Cortex of kidney (tissue), 1 donor: ENCODE data around the gene NR1D2.

Experiments
- DNase-seq: peaks from one replicate; lab custom pipeline; 2025; lab: John Stamatoyannopoulos, UW

NR1D2 gene

DNA sequence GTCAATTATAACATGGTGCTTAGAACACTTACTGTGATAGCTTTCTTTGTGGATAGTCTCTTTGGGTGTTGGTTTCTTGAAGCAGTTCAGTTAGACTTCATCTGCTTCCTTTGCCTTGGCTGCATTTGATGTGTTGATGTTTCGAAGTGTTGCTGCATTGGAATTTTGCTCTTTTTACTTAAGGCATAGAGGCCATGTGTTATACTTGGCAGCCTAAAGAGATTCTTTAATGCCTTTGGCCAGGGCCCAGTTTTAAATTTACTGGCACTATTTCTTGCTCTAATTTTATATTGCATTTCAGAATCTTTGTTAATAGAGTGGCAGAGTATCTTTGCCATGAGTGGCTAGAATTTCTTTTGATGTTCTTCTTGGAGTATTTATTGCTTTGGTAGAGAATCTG is 21.2 kb downstream of the NR1D2 start:
- no peak for DNase-seq

DNA sequence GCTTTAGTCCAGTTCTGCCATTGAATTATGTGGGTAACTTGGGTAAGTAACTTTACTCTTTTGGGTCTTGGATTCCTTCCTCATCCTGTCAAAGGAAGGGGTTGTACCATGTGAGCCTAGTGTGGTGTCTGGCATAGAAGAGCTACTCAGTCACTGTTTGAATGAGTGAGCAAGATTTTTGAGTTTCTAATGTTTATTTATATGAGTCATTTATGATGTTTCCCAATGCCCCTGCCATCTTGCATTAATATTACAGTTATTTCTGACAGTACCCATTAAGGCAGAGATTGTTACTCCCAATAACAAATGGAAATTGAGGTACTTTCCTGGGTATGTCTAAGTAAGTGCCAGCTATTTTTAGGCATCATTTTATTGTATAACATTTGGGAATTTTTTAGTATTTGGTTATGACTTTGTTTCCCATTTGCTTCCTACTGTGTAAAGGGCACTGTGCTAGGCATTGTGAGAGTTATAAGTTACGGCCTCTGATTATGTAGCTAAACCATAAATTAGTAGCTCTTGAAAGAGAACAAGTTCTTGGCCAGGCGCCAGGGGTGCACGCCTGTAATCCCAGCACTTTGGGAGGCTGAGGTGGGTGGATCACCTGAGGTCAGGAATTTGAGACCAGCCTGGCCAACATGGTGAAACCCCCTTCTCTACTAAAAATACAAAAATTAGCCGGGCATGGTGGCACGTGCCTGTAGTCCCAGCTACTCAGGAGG is 23.5 kb downstream of the NR1D2 start:
- DNase-seq: no peak

- no peak for DNase-seq
Observed at GRCh38 chr3:23969393-23969792, 24.3 kb downstream of the NR1D2 start.

DNA sequence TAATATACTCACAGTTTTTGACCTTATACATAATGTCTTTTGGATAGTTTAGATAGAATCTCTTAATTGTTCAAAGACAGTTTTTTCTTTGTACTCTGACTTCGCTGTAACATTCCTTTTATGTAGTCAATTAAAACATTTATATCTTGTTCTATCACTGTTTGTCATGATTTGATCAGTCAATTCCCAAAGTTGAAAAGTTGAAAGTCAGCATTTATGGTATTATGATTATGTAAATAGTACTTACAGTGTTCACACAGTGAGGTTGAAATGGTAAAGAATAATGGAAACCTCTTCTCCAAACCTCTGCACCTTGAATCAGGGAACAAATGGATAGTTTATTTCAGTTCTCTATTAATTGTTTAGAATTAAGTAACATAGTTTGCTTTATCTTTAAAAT is 26.6 kb downstream of the NR1D2 start:
- no peak for DNase-seq

DNA sequence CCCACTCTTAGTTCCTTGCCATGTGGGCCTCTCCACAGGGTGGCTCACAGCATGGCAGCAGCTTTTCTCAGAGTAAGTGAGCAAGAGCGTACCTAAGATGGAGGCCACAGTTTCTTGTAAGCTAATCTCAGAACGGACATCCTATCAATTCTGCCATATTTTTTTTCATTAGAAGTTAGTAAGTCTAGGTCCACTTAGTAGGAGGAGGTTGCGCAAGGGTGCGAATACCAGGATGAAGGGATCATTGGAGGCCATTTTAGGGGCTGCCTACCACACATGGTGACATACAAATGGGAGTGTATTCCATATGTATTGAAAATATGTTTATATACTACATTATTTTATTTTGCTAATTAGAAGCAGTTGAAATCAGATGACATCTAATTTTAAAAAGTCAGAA is 31.5 kb downstream of the NR1D2 start:
- no peak for DNase-seq

- DNase-seq: no peak
Observed at GRCh38 chr3:23979569-23979968, 34.5 kb downstream of the NR1D2 start.

DNA sequence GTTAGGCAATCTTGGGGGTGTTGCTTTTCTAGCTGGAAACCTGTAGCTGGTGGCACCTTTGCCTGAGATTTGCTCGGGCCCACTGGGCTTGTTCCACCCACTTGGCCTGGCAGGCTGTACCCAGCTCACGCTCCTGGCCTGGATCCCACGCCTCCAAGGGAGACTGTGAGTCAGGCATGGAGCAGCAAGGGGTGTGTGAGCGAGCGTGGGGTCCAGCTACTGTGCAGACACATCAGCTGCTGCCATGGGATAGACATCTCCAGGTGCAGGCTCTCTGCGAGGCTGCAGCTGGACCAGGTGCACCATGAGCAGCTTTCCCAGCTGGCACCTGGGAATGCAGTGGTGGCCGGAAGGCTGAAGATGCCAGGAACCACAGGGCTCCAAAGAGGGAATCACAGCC is 36.0 kb downstream of the NR1D2 start:
- no peak for DNase-seq

GRCh38 chr3:23981955-23982354 is 36.9 kb downstream of the NR1D2 start:
- no peak for DNase-seq

GRCh38 chr3:23984934-23985333 is 39.8 kb downstream of the NR1D2 start:
- DNase-seq: no peak

- DNase-seq: no peak
Observed at GRCh38 chr3:23985747-23986544, 40.9 kb downstream of the NR1D2 start.

DNA sequence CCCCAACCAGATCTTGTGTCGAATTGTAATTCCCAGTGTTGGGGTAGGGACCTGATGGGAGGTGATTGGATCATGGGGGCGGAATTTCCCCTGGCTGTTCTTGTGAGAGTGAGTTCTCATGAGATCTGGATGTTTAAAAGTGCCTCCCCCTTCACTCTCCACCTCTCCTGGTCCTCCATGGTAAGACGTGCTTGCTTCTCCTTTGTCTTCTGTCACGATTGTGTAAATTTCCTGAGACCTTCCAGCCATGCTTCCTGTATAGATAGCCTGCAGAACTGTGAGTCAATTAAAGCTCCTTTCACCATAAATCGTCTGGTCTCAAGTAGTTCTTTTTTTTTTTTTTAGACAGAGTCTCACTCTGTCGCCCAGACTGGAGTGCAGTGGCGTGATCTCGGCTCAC is 42.3 kb downstream of the NR1D2 start:
- DNase-seq: no peak

GRCh38 chr3:23991306-23991682 is 46.2 kb downstream of the NR1D2 start:
- no peak for DNase-seq

DNA sequence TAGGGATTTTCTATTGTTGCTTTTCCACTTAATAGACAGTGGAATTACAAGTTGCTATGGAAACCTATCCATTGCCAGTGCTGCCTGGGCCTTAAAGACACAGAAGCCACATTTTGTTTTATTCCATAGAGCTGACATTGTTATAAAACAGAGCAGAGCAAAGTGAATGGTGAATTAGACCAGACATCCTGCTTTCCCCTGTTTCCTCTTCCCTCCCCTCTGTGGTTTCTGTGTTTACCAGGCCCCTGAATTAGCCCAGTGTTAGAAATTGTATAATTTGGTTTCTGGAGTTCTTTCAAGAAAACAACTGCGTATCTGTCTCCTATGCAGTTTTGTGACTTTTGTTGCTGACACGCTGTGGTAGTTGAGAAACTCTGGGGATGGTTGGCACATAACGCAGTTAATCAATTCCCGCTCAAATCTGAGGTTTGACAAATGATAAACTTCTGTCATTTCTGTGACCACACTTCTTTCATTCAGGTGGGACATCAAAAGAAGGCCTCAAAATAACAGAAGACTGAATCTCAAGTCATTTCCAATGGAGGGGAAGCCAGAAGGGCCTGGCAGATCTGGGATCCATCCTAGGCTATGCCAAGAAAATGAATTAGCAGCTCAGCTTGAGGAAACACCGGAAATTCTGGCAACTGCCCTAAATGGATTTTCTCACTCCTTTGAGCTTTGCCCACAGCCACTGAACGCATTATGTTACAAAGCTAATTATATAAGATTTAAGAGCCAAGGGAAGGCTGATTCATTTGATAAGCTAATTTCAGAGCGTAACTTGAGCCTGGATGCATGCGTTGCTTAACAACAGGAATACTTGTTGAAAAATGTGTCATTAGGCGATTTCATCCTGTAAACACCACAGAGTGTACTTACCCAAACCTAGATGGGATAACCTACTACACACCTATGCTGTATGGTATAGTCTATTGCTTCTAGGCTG is 46.9 kb downstream of the NR1D2 start:
- DNase-seq: no peak

DNA sequence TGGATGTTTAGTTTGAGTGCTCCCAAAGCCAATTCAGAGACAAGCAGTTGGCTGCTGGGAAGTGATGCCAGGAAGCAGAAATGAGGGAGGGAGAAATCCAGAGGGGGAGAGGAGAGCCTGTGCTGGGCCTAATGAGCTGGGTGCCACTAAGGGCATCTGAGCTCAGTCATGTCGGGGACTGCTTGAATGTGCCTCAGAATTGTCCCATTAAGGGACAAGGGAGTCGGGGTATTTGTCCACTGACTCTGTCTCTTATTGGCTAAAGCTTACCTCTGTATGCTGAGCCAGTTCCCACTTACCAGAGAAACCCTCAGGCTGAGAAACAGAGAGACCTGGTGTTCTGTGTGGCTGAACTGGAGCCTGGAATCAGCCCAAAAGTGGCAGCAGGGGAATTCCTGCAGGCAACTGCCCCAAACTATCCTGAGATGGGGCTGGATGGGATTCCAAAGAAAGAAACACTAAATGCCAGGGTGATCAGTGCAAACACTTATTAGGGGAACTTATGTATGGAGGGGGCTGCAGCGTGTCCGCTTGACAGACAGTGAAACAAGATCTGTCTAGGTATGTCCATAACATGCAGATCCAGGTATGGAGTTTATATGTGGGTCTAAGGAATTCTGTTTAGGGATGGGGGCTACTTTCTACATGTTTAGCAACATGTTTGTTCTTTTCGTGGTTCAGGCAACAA is 48.6 kb downstream of the NR1D2 start:
- DNase-seq: no peak

- DNase-seq: no peak
Observed at GRCh38 chr3:23994244-23994569, 49.1 kb downstream of the NR1D2 start.

DNA sequence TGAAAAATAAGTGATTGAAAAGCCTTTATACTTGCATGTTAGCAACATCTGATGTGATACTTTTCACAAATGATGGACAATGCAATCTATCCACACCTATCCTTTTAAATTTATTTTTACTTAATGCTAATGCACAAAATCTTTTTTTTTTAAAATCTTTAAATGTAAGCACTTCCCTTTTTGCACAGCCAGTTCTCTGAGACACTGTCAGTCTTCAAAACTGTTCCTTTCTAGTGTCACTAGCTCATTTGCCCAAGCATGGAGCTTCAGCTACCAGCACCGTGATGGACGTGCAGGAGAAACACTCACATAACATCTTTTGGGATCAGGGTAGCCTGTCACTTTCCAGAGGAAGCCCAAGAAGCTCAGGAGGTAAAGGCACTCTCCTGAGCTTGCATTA is 50.1 kb downstream of the NR1D2 start:
- DNase-seq: no peak

DNA sequence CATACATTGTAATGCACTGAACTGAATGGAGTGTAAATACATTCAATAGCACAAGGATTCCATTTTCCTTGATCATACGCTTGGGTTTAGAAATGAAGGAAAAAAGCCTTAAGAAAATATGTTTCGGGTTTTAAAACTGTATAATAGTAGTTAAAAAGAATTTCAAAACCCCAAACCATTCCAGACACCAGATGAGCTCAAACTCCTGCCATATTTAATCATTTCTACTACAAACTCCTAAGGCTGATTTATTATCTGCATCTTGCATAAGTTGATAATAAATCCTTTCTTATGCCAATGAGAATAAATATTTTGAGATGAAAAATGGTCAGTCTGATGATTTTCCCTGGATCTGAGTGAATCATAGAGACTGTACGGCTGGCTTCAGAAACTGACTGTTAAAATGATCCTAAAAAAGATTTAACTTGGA is 51.0 kb downstream of the NR1D2 start:
- no peak for DNase-seq

DNA sequence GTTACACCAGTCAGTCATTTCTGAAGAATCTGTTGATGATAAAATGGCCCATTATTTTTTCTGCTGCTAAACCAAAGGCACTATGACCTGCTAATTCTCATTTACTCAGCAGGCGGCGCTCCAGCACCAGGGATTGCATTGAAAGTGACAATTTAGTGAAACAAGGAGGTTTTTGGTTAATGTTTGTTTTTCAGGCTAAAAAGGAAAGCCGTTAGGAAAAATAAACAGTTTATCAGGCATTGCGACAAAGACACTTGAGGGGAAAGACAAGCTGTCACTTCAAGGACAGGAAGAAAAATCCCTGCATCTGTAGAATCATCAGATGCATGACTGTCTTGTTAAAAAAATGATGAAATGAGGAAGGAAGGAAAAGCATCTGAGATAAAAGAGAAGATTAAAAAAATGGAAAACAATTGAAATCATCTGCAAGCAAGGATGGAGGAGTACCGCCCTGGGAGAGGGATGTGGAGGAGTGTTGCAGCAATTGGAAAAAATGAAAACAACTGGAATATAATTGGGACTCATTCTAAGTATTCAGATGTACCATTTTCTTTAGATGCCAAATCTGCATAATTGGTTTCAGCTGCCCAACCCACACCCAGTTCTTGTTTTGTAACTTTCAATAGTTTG is 54.0 kb downstream of the NR1D2 start:
- no peak for DNase-seq

DNA sequence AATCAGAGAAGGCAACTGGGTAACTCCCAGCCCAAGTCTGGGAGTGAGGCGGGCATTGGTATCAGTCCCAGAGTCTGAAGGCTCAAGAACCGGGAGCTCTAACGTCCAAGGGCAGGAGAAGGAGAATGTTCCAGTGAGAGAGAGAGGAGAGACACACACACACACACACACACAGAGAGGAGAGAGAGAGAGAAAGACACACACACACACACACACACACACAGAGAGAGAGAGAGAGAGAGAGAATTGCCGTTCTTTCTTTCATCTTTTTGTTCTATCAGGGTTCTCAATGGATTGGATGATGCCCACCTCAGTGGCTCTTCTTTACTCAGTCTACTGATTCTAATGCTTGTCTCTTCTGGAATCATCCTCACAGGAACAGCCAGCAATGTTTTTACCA is 57.0 kb downstream of the NR1D2 start:
- DNase-seq: no peak

DNA sequence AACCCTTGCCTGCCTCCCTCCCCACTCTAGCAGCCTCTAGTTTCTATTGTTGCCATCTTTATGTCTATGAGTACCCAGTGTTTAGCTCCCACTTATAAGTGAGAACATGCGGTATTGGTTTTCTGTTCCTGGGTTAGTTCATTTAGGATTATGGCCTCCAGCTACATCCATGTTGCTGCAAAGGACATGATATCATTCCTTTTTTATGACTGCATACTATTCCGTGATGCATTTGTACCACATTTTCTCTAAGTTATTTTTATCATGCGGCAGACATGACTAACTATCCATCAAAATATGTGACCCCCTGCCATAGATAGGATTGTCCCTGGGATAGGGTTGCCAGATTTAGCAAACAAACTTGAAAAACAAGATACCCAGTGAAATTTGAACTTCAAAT is 58.4 kb downstream of the NR1D2 start:
- DNase-seq: no peak

GRCh38 chr3:24004171-24004938 is 59.3 kb downstream of the NR1D2 start:
- no peak for DNase-seq
